Right lobe of liver (tissue), 6 donors: Measurements from ENCODE around the gene BICC1. TPM values are rescaled to one million over a fixed set of nuclear protein-coding genes. Genes with fewer than 3 reads are reported as not detected.

Experiments
- ATAC-seq, 4 donors: fragments of 200-7000 bp; cut with Tn5 transposase; one replicate each; pipeline ENCODE4 v1.9.1; 2020; ENCODE audit warnings: mild to moderate bottlenecking in 4 of 4, moderate library complexity in 4 of 4
- DNase-seq, 3 donors: peaks; one replicate each; pipeline ENCODE4 v3.0.0-alpha.2; 2020
- H3K27ac ChIP-seq, 3 donors: fragments of 200-600 bp; one replicate each; pipeline ENCODE4 v1.8.0; 2022
- H3K27me3 ChIP-seq, 2 donors: fragments of 200-600 bp; one replicate each; pipeline ENCODE4 v1.8.0; 2022
- H3K36me3 ChIP-seq, 4 donors: fragments of 200-600 bp; sonication (generic) in 1 of 4; one replicate each; pipeline versions ENCODE4 v1.5.1 to v1.8.0; 2017 to 2022; ENCODE audit warnings: control low read depth in 1 of 4
- H3K4me1 ChIP-seq, 4 donors: fragments of 200-600 bp; sonication (generic) in 1 of 4; one replicate each; pipeline versions ENCODE4 v1.5.1 to v1.8.0; 2017 to 2022; ENCODE audit warnings: control low read depth in 1 of 4
- H3K4me3 ChIP-seq, 3 donors: fragments of 200-600 bp; one replicate each; pipeline ENCODE4 v1.8.0; 2022
- H3K9me3 ChIP-seq, 4 donors: fragments of 200-600 bp; sonication (generic) in 1 of 4; one replicate each; pipeline versions ENCODE4 v1.5.1 to v1.8.0; 2017 to 2022; ENCODE audit warnings: control low read depth in 1 of 4
- CTCF ChIP-seq, 4 donors: fragments of 200-600 bp in 3 of 4; fragments of 450-650 bp in 1 of 4; IDR thresholded peaks; one replicate each; pipeline versions ENCODE4 v1.5.1 to v1.8.0; 2016 to 2022; ENCODE audit warnings: antibody characterized with exemption in 4 of 4, mild to moderate bottlenecking in 2 of 4
- POLR2A ChIP-seq: fragments of 450-650 bp; IDR thresholded peaks from one replicate; pipeline ENCODE4 v1.6.1; 2017; ENCODE audit warnings: antibody characterized with exemption, mild to moderate bottlenecking
- WGBS: methylation state at CpG from one replicate; pipeline ENCODE4 v1.1.6; 2018; ENCODE audit warnings: low coverage, low lambda C conversion rate; ENCODE audit not compliant: insufficient coverage; ENCODE audit errors: missing lambda C conversion rate; 5-methylcytosine and 5-hydroxymethylcytosine counted together
- intact Hi-C, 2 donors: fragments of 100-400 bp; cut with DNase I; formaldehyde crosslinking; loops; one replicate each; pipeline versions ENCODE4 v1.11.2 to v1.14.1; 2022
- total RNA-seq, 6 experiments: library from RNA; depleted of rRNA in 2 of 6; stranded (reverse); fragments of >200 nt in 2 of 6; fragmentation: NEBNext Ultra II Directional in 3 of 6; extraction: Animal tissue kit (Norgen Biotek cat#: 25700) in 3 of 6; gene quantifications; one replicate each; pipeline versions ENCODE4 v1.1.0 to v1.2.4, GENCODE V29; 2016 to 2023
- donor health status: DM: no; HTN: yes; CAD: no.
- donor health status: DM: no; HTN: no; CAD: no.
- donor health status: DM: no; HTN: no; CAD: no.
- donor health status: DM: no; HTN: yes; CAD: no.
- donor health status: DM: no; HTN: yes; CAD: no.

The BICC1 gene
- total RNA-seq, 6 experiments from 2014 or later: 1.2 to 9.0 (median 2.3) TPM

GRCh38 chr10:58514111-58514770, 1.6 kb downstream of the BICC1 start:
- Histone ChIP-seq H3K36me3 (no peaks in the 10 kb centered on the region), H3K4me1 (peaks cover 0 to 9% (median 0%) of the 10 kb centered on the region in 4 donors), H3K4me3 (peak overlapping the region in 2 of 3 donors; percentile 44 to 55), H3K27me3 (no peaks in the 10 kb centered on the region), H3K9me3 (no peaks in the 10 kb centered on the region), H3K27ac (no peak overlapping the region)
- TF ChIP-seq POLR2A (no peak), CTCF (IDR thresholded peaks at IDR 0.05) (no peak)
- ATAC-seq (no peak), DNase-seq (no peak)
- 15% methylated on average over 13 of the region's 13 CpGs for WGBS
- intact Hi-C loops: no loop called here

DNA sequence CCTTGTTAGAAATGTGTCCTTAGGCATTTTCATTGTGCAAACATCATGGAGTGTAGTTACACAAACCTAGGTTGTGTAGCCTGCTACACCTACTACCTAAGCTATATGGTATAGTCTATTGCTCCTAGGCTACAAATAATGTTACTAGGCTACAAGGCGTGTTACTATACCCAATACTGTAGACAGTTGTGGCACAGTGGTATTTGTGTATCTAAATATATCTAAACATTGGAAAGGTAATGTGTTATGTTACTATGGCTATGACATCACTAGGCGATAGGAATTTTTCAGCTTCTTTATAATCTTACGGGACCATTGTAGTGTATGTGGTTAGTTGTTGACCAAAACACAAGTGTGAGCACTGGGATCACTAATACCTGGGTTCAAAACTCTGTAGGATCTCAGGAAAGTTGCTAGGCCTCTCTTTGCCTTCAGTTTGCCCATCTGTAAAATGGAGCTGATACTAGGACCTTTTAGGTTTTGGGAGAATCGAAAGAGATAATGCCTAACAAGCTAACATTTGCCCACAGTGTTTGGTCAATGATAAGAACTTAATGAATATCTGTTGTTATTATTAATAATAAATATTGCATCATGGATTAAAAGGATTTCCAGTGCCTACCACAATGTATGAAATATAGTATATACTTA, 2.7 kb downstream of the BICC1 start:
- 84% methylated on average over 4 of the region's 4 CpGs for WGBS
- ATAC-seq: no peak
- Histone ChIP-seq H3K4me3 (no peak overlapping the region), H3K27me3 (no peaks in the 10 kb centered on the region), H3K4me1 (peaks cover 0 to 9% (median 0%) of the 10 kb centered on the region in 4 donors), H3K27ac (no peak overlapping the region), H3K9me3 (no peaks in the 10 kb centered on the region), H3K36me3 (no peaks in the 10 kb centered on the region)
- intact Hi-C loops: no loop called here
- no peak for DNase-seq
- TF ChIP-seq CTCF (IDR thresholded peaks at IDR 0.05) (no peak), POLR2A (no peak)

GRCh38 chr10:58516119-58516518, 3.4 kb downstream of the BICC1 start:
- no peak for DNase-seq
- no peak for ATAC-seq
- no peak overlapping the region for H3K4me3 ChIP-seq
- no peak overlapping the region for H3K27ac ChIP-seq
- H3K36me3 ChIP-seq: no peaks in the 10 kb centered on the region
- peaks cover 0 to 9% (median 0%) of the 10 kb centered on the region in 4 donors for H3K4me1 ChIP-seq
- H3K27me3 ChIP-seq: no peaks in the 10 kb centered on the region
- no peaks in the 10 kb centered on the region for H3K9me3 ChIP-seq
- intact Hi-C loops: no loop called here
- WGBS: 47% methylated on average over 1 of the region's 1 CpG
- TF ChIP-seq CTCF (IDR thresholded peaks at IDR 0.05) (no peak), POLR2A (no peak)

- intact Hi-C loops: no loop called here
- Histone ChIP-seq H3K27me3 (no peaks in the 10 kb centered on the region), H3K27ac (no peak overlapping the region), H3K4me1 (peaks cover 0 to 9% (median 0%) of the 10 kb centered on the region in 4 donors), H3K36me3 (no peaks in the 10 kb centered on the region), H3K9me3 (no peaks in the 10 kb centered on the region), H3K4me3 (no peak overlapping the region)
- TF ChIP-seq CTCF (IDR thresholded peaks at IDR 0.05): no peak
- no peak for TF ChIP-seq POLR2A
- DNase-seq (no peak), ATAC-seq (no peak)
Measured at GRCh38 chr10:58516671-58517070, 4.0 kb downstream of the BICC1 start.
